Measurements from ENCODE around the gene POTEM.
"Not testable (repeated sequence)": the region's sequence is repeated elsewhere in the genome, so short reads cannot be mapped to it uniquely, and the experiment has no call there.

GRCh38 chr14:19038060-19038664 lies 70.9 kb downstream of the POTEM start:
- not testable (repeated sequence) for TF ChIP-seq CTCF (IDR thresholded peaks at IDR 0.05; ENCODE audit: insufficient read depth, low read length); POLR2AphosphoS5 (IDR thresholded peaks at IDR 0.05; ENCODE audit: low read depth); SPI1 (IDR thresholded peaks at IDR 0.05; ENCODE audit: borderline replicate concordance, low read depth); GABPA (IDR thresholded peaks at IDR 0.05; ENCODE audit: low read depth)
